ENCODE data around the gene FFAR3.
"Not testable (repeated sequence)": the region's sequence is repeated elsewhere in the genome, so short reads cannot be mapped to it uniquely, and the experiment has no call there.

FFAR3 gene

GRCh38 chr19:35378356-35378755 lies 20.1 kb downstream of the FFAR3 start:
- no peak for DNase-seq

- DNase-seq, result not testable (repeated sequence)
Measured at GRCh38 chr19:35379545-35379944, 21.3 kb downstream of the FFAR3 start.

- DNase-seq, result no peak
Measured at GRCh38 chr19:35379992-35380391, 21.7 kb downstream of the FFAR3 start.

- DNase-seq, result no peak
Measured at GRCh38 chr19:35380450-35381124, 22.3 kb downstream of the FFAR3 start.

GRCh38 chr19:35381318-35381717 lies 23.1 kb downstream of the FFAR3 start:
- DNase-seq, result no peak

- no peak for DNase-seq
Measured at GRCh38 chr19:35381926-35382325, 23.7 kb downstream of the FFAR3 start.

GRCh38 chr19:35383536-35383935 lies 25.3 kb downstream of the FFAR3 start:
- no peak for DNase-seq

GRCh38 chr19:35388277-35389054 lies 30.2 kb downstream of the FFAR3 start:
- DNase-seq, result no peak

- DNase-seq, result no peak
Measured at GRCh38 chr19:35389192-35389861, 31.1 kb downstream of the FFAR3 start.

GRCh38 chr19:35392742-35393715 lies 34.8 kb downstream of the FFAR3 start:
- DNase-seq, result no peak

GRCh38 chr19:35395382-35396199 lies 37.3 kb downstream of the FFAR3 start:
- no peak for DNase-seq

- no peak for DNase-seq
Measured at GRCh38 chr19:35396240-35396885, 38.1 kb downstream of the FFAR3 start.

- no peak for DNase-seq
Measured at GRCh38 chr19:35397064-35397463, 38.8 kb downstream of the FFAR3 start.

GRCh38 chr19:35398570-35398969 lies 40.3 kb downstream of the FFAR3 start:
- no peak for DNase-seq

GRCh38 chr19:35399231-35399630 lies 41.0 kb downstream of the FFAR3 start:
- DNase-seq, result no peak

GRCh38 chr19:35399948-35400772 lies 41.9 kb downstream of the FFAR3 start:
- no peak for DNase-seq

GRCh38 chr19:35400773-35401100 lies 42.5 kb downstream of the FFAR3 start:
- DNase-seq, result no peak

- not testable (repeated sequence) for DNase-seq
Measured at GRCh38 chr19:35401416-35401815, 43.2 kb downstream of the FFAR3 start.

- DNase-seq, result no peak
Measured at GRCh38 chr19:35403116-35403760, 45.0 kb downstream of the FFAR3 start.

Measured in fibroblast of skin of right quadriceps (primary cell).